Measurements from ENCODE around the gene SOX5.
"Not testable (repeated sequence)": the region's sequence is repeated elsewhere in the genome, so short reads cannot be mapped to it uniquely, and the experiment has no call there.

The SOX5 gene

DNA sequence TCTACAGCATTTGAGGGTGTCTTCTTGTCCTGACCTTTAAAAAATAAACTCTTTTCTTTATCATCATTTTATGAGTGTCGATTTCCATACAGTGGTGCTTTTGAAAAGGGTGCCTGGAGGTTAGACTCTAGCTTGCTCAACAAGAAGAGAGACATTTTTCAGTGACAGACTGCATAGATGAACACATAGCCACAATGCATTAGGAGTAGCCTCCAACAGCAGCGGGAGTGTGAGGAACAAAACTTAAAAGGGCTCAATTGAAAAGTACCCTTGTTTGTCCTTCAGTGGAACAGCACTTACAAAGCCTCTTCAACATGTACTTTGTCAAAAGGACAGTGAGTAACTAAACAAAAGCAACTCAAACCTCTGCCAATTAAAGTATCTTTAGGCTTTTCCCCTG is 119.3 kb downstream of the SOX5 start:
- DNase-seq: no peak

DNA sequence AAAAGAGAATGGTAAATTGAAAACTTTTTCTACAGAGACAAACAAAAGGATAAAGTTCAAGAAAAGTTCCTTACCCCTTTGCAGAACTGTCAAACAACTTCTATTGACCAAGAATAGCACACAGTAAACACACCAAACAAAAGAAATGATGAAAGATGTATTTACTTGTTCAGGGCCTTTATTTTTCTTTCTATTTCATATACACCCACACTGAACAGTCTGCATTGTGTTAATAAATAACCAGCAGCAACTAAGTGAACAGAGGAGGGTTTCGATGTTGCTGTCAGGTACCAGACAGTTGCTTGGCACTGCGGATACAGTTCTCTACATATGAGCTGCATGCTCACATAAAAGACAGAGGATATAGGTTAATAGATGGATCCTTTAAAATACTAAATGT is 122.1 kb downstream of the SOX5 start:
- no peak for DNase-seq

DNA sequence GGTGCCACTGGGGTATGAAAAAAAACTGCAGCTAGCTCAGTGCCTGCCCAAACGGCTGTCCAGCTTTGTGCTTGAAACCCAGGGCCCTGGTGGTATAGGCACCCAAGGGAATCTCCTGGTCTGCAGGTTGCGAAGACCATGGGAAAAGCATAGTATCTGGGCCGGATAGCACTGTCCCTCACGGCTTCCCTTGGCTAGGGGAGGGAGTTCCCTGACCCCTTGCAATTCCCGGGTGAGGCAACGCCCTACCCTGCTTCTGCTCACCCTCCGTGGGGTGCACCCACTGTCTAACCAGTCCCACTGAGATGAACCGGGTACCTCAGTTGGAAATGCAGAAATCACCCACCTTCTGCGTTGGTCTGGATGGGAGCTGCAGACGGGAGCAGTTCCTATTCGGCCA is 124.3 kb downstream of the SOX5 start:
- DNase-seq: not testable (repeated sequence)

DNA sequence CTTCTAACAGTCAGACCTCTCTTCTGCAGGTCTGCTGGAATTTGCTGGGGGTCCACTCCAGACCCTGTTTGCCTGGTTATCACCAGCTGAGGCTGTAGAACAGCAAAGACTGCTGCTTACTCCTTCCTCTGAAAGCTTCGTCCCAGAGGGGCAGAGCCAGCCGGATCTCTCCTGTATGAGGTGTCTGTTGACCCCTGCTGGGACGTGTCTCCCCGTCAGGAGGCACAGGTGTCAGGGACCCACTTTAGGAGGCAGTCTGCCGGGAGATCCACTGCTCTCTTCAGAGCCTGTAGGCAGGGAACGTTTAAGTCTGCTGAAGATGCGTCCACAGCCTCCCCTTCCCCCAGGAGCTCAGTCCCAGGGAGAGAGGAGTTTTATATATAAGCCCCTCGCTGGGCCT is 125.1 kb downstream of the SOX5 start:
- no peak for DNase-seq

DNA sequence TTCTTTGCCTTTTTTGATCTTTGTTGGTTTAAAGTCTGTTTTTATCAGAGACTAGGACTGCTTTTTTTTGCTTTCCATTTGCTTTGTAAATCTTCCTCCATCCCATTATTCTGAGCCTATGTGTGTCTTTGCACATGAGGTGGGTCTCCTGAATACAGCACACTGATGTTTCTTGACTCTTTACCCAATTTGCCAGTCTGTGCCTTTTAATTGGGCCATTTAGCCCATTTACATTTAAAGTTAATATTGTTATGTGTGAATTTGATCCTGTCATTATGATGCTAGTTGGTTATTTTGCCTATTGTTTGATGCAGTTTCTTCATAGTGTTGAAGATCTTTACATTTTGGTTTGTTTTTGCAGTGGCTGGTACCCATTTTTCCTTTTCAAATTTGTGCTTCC is 126.6 kb downstream of the SOX5 start:
- not testable (repeated sequence) for DNase-seq

DNA sequence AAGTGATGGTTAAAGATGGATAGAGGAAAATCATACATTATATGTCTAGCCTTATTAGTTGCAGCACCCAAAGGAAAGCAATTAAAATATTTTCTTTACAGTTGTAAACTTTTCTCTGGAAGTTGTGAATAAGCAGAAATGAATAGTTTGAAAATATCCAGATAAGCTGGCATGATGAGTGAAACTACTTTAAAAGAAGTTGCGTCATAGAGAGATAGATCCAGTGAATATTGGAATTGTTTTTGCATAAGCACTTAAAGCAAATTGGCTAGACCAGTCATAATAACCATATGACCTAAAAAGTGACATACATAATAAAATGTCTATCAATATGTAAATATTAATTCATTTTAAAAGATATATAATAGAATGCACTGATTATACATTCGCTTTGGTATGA is 132.1 kb downstream of the SOX5 start:
- no peak for DNase-seq

DNA sequence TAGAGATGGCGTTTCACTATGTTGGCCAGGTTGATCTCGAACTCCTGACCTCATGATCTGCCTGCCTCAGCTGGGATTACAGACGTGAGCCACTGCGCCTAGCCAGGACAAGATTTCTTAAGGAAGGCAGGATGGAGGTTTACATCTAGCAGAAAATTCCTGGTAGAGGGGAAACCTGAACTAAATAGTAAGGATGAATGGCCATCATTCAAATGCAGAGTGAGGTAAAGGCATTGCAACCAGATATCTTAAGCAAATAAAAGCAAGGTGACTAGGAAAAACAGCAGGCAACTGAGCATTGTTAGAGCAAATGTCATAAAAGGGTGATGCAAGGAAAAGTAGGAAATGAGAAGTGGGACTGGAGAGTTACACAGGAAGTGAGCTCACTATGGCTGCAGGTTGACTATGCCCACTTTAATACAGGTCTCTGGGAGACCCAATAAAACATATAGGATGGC is 133.0 kb downstream of the SOX5 start:
- DNase-seq: no peak

DNA sequence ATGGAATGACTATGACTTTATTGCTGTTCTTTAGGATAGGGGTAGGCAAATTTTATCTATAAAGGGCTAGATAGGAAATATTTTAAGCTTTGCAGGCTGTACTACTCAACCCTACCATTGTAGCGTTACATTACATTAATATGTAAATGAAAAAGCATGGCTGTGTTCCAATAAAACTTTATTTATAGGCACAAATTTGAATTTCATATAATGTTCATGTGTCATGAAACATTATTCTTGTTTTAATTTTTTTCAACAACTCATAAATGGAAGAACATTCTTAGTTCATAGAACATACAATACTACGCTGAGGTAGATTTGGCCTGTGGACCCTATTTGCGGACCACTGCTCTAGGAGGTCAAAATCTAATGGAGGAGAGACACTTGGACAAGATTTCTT is 133.7 kb downstream of the SOX5 start:
- no peak for DNase-seq

DNA sequence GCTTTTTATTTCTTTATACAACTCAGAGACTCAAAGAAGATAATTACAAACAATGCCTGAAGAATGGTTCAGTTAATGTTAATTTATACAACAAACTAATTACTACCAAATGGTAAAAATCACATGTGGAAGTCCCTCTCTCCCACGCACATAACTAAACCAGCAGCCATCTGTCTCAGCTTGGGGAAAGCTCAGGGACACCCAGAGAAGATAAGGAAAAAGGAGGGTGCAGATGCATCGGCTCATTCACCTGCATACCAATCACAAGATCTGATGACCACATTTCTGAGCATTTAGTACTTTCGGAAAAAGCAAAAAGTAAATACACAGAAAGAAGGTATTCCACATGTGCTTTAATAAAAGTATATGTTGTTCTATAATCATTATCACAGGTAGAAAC is 136.3 kb downstream of the SOX5 start:
- DNase-seq: no peak

DNA sequence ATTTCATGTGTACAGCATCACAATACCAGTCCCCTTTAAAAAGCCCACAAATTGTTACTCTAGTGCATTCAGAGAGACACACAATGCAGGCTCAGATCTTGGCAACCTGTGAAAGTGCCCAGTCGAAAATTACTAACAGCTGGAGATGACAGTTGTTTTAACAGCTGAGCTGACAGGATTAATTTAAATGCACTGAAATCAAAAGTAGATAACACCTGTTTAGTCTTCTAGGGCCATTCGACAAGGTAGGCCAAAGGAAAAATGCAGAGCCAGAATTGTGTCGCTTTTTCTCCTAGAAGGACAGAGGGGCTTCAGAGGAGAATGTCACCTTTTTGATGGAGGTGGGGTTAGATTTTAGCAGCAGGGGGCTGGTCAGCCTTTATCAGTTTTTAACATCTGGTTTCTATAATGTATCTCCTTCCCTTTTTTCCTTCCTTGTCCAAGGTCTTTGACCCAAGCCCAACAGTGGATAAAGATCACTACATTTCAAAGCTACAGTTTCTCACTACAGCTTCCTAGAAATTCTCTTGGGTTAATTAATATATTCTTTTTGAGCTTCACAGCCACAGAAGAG is 139.1 kb downstream of the SOX5 start:
- DNase-seq: no peak

DNA sequence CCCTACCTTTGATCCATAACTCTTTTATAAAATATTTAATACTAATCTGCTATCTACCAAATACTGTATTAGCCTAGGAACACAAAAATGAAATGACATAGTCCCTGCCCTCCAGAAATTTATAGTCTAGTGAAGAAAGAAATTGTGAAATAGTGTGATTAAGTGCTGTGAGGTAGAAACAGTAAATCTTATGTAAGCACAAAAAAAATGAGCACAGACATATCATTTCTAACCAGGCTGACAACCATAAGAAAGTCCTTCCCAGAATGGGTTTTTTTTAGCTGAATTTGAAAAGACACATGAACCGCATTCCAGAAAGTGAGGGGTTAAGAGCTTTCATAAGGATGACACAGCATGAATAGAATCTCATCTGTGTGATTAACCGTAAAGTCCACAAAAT is 145.9 kb downstream of the SOX5 start:
- DNase-seq: no peak

DNA sequence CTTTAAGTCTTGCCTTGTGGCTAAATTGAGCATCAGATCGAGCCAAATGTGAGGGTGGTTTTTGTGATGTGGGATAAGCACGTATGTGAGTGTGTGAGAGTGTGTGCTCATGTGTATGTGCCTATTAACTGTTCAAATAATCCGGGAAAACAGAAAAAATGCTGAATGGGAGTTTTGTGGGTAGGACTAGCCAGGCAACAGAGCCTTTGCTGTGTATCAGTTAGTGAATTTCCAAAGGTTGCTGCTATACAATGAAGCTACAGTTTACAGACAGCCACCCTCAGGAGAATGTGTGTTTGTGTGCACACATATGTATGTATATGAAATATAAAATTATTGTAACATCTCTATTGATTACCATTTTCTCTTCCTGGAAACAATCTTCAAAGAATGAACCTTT is 154.0 kb downstream of the SOX5 start:
- DNase-seq: no peak

DNA sequence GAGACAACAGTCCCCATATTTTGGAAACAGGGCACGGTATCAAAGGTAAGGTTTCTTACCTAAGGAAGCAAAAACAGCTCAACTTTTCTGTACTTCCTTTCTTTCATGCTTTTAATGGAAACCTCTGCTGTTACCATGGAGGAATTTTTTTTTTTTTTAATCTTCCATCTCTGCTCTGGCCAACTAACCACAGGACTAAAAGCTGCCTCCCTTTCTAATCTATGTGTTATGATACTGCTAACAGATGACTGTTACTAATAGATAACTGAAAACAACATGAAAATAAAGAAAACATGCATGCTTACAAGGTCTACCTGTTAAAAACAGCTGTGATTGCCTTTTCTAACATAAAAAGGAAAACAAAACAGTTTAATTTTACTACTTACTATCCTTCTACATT is 168.4 kb downstream of the SOX5 start:
- no peak for DNase-seq

DNA sequence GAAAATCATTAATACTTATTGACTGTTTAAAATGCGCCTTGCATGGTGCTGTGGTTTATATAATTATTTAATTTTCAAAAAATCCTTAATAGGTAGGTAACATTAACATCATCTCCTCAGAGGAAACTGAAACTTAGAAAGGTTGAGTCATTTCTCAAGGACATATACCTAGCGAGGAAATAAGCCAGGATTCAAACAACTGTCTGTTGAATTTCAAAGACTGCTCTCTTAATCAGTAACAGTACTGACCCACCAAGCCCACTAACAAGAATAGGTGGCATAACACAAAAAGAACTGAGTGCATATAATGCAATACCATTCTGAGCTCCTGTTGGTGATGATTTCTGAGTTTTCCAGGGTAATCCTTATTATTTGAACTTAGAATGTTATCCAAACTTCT is 174.3 kb downstream of the SOX5 start:
- DNase-seq: no peak

DNA sequence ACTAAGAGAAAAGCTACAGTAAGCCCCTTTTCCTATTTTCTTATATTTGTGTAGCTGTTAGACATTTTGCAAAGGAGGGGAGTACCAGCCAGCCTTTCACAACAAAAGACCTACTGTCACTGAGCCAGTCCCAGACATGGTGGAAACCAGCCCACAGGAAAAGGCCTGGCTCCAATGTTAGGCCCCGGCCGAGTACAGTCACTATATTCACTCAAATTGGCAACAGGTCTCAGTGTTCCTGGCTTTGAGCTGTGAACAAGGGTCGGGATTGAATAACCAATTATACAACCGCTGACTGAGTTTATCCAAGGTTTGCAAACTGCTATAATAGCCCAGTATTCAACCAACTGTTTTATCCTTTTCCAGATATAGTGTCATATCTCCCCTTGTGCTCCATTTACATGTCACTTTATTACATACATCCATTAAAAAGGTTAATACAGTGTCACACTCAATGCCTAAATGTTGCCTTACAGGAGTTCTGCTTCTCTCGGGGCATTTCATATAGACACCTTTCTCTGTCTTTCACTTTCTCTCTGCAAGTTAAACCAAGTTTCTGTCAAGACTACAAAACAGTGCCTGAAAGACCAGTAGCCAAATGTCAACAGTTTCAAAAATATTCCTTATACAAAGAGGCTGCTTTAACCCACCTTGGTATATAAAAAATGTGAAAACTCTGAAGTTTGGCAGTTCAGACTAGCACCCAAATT is 178.1 kb downstream of the SOX5 start:
- no peak for DNase-seq

DNA sequence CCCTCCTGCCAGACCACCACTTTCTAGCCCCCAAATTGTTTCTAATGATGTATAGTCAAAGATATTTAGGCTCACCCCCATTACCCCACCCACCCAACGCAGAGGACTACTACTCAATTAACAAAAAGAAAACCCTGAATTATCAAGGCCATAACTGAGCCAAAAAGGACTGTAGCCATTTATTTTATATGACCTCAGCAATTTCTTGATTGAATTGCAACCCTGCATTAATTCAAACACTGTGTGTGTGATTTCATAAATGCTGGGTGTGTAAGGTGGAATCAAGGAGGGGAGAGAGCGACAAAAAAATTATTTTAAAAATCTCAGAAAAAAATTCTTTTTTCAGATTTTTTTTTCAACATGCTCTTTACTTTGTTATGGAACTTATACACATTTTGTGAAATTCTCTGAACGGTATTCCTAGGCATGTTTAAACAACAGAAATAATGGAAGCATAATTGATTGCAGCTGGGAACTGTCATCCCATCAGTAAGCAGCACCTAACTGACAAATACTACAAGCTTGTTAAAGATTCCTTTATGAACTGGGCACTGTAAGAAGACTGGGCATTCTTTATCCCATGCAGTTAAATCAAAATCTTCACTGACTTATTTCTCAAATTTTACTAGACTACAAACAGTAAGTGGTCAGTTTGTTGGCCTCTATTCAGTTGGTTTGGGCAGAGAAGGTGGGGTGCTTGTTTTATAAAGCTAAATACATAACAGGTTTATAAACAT is 179.1 kb downstream of the SOX5 start:
- no peak for DNase-seq

DNA sequence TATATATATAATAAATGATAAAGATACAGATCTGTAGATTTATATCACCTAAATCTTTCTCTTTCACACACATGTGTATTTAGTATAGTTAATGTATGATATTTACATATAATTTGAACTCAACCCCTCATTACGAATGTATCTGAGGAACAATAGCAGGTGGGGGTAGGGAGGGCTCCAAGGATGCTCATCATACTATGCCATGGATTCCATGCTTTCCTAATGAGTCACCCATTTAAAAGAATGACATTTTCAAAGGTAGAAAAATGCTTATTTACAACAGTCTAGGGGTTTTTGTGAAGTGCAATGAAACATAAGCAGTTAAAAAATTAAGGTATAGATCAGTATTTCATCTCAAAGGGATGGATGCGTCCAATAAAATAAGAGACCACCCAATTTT is 181.6 kb downstream of the SOX5 start:
- no peak for DNase-seq

DNA sequence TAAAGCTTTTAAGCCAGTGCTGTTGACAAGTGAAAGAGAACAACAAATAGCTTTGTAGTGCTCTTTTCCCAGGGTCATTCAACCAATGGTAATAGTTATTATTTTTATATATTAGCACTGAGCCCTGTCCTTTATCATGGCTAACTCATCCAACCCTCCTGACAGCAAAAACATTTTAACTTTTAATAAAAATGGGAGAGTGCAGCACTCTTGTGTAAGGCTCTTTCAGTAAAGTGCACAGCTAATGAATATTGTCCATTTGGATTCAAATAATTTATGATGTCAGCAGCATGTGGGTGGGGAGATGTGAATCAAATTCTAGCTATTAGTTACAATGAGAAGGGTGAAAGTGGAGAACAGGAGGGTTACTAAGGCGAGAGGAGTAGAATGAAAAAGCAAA is 185.7 kb downstream of the SOX5 start:
- DNase-seq: no peak

DNA sequence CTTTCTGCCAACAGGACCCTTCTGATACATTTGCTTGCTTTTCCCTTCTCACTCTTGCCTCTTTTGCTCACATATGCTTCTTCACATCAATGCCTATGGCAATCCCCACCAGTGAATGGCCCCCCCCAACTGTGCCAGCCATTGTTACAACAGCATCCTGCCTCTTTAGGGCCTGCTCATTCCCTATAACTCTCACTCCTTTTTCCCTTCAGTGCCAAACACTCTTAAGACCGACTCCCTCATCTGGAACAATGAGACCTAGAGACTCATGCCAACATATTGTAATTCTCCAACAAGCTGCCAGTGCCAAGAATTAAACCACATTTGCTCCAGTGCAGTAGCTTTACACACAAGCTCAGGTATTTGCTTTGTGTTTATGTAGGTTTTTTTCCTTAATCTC is 189.0 kb downstream of the SOX5 start:
- DNase-seq: no peak

DNA sequence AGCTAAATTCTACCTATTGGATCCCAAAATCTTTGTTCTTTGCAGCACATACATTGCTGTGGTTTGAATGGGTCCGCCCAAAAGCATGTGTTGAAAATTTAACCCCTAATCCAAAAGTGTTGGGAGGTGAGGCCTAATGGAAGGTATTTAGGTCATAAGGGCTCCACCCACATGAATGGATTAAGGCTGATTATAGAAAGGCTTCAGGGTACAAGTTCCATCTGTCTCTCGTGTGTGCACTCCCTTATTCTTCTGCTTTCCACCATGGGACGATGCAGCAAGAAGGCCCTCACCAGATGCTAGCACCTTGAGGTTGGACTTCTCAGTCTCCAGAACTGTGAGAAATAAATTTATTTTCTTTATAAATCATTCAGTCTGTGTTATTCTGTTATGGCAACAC is 190.9 kb downstream of the SOX5 start:
- DNase-seq: no peak

DNA sequence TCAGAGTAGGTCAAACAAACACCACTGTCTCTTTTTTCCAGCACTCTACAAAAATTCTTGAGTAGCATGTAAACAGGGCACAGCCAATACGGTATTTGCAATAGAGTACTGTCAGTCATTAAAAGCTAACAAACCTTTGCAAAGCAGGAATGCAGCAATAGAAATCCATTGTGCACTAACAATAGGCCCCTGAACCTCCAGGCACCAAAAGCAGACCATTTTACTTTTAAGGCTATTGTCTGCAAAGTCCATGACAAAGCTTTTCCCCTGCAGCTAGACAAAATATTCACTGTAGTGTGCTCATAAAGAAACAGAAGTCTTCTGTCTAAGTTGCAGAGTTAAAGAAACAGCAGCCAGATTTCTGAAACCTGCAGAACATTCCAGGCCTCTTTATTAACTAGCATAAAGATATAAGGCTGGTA is 191.9 kb downstream of the SOX5 start:
- no peak for DNase-seq

DNA sequence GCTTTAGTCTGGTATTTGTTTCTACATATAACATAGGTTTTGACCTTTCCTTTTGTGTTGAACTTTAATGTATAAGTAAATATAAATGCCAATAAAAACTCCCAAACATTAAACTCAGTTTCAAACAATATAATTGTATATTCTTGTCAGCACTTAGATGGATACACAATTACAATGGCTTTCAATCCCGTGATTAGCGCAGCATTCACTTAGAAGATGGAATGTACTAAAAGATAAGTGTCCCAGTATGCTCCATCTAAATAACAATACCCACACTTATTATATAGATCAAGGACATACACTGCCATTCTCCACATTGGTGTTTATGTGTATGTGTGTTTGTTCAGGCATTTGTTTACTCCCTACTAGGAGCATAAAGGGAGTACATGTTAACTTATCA is 193.1 kb downstream of the SOX5 start:
- DNase-seq: no peak

DNA sequence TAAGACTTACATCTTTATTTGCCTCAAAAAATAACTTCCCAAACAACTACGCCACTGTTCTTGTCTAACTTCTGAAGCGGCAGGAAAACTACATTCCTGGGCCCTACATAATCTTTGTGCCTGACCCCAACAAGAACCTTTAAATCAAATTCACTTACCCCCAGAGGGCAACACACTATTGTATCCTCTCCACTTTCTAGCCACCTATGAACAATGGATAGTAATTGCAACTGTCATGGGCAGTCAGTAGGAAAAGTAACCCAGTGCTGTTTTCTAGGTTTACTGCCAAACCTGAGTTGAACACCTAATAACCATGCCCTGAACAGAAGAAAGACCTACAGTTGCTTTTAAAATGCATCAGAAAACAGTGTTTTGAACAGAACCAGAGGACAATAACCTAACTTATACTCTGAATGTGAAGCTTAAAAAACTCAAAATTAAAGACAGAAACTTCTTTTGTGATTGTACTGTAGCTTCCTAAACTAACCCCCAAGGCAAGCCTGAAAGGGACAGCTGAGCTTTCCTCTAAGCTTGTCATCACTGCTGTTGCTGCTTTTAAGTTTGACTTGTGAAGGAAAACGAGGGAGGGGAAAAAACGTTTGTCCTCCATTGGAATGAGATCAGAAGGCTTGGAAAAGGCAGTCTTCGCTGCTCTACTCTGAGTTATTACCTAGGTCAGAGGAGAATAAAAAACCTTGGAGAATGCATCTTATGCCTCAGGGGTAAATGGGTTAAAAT is 195.7 kb downstream of the SOX5 start:
- no peak for DNase-seq

DNA sequence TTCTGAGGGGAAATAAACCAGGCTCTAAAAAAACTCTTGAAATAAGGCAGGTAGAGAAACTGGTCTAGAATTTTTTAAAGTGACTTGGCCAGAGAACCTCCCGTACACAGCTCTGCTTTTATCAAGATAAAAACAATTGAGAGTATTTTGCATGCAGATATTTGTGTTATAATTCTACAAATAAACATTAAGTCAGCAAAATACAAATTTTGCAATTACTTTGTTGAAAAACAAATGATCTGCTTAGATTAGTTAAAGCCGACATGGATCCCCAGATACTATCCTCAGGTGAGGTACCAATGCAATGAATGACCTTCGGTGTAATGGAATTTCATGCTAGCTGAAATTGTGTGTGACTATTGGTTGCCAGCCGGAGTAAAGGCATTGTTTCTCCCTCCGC is 197.2 kb downstream of the SOX5 start:
- no peak for DNase-seq
